ENCODE data around the gene PRKAG2.

- TF ChIP-seq, protein P1, sequence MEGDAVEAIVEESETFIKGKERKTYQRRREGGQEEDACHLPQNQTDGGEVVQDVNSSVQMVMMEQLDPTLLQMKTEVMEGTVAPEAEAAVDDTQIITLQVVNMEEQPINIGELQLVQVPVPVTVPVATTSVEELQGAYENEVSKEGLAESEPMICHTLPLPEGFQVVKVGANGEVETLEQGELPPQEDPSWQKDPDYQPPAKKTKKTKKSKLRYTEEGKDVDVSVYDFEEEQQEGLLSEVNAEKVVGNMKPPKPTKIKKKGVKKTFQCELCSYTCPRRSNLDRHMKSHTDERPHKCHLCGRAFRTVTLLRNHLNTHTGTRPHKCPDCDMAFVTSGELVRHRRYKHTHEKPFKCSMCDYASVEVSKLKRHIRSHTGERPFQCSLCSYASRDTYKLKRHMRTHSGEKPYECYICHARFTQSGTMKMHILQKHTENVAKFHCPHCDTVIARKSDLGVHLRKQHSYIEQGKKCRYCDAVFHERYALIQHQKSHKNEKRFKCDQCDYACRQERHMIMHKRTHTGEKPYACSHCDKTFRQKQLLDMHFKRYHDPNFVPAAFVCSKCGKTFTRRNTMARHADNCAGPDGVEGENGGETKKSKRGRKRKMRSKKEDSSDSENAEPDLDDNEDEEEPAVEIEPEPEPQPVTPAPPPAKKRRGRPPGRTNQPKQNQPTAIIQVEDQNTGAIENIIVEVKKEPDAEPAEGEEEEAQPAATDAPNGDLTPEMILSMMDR (conservative IDR thresholded peaks at IDR 0.05; ENCODE audit: low read length), result no peak
- no peak for TF ChIP-seq EZH2phosphoT487 (IDR thresholded peaks at IDR 0.05; ENCODE audit: borderline replicate concordance)
Observed at GRCh38 chr7:151850491-151851124, 26.3 kb downstream of the PRKAG2 start.
